ENCODE results near the gene RBM28.
"Not testable (repeated sequence)": the region's sequence is repeated elsewhere in the genome, so short reads cannot be mapped to it uniquely, and the experiment has no call there.

Gene RBM28

DNA sequence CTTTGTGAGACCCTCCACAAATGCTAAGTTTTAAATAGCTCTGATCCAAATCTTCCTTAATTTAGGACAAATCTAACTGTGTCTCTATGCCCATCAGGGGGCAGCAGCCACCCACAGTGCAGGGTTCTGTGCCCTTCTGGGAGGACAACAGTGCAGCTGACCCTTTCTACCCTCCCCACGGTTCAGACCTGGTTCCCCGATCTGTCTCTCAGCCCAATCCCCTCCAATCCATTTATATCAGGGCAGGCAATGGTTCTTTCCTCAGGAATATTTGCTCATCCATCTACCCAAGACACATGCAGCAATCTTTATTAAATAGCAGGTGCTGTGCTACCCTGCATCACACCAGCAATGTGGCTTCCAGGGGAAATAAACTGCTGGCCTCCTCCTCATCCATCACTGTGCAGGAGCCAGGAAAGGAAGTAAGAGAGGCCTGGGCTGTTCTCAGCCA lies 4.0 kb upstream of the RBM28 start:
- no peak for DNase-seq

DNA sequence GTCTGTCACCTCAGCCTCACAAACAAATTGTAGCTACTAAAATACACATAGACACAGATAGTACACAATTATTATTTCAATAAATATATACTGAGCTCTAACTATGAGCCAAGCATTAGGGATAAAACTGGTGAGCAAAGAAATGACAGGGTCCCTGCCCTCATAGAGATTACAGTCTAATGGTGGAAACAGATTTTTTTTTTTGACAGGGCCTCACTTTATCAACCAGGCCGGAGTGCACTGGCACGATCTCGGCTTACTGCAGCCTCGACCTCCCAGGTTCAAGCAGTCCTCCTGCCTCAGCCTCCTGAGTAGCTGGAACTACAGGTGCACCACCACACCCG lies 695 bp upstream of the RBM28 start:
- no peak for DNase-seq

DNA sequence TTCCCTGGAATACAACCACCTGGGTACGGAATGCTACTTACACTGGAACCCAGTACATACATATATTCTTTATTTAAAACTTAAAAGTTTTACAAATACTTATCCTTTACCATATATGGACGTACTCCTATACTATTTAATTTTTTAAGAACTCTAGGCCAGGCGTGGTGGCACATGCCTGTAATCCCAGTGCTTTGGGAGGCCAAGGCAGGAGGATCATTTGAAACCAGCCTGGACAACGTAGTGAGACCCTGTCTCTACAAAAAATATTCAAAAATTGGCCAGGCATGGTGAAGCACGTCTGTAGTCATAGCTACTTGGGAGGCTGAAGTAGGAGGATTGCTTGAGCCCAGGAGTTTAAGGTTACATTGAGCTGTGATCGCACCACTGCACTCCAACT lies 2.0 kb downstream of the RBM28 start:
- no peak for DNase-seq

DNA sequence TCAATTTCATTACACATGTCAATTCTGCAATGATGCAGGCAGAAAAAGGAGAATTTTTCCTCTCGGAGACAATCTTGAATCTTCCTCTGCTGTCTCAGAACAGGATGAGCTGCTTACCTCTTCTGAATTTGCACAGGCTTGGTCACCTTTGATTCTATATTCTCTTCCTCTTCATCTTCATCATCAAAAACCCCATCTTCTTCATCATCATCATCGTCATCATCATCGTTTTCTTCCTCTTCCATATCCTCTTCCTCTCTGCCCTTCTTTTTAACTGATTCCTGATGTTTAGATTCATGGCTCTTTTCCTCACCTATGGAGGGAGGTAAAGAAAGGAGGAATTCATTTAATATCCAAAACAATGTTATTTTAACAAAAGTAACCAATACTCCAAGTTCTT lies 8.0 kb downstream of the RBM28 start:
- DNase-seq, result no peak

DNA sequence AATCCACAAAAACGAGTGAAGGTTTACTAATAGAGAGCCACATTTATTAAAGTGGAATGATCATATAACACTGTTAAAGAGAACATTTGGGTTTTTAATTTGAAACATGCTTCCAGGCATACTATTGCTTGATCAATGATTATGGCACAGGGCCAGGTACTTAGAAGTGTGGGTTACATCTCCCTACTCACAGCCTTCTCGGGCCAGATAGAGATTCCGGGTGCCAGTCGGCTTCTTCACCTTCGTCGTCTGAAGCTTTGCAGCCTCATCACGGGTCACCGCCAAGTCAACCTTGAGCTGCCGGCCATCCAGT lies 19.4 kb downstream of the RBM28 start:
- no peak for DNase-seq

DNA sequence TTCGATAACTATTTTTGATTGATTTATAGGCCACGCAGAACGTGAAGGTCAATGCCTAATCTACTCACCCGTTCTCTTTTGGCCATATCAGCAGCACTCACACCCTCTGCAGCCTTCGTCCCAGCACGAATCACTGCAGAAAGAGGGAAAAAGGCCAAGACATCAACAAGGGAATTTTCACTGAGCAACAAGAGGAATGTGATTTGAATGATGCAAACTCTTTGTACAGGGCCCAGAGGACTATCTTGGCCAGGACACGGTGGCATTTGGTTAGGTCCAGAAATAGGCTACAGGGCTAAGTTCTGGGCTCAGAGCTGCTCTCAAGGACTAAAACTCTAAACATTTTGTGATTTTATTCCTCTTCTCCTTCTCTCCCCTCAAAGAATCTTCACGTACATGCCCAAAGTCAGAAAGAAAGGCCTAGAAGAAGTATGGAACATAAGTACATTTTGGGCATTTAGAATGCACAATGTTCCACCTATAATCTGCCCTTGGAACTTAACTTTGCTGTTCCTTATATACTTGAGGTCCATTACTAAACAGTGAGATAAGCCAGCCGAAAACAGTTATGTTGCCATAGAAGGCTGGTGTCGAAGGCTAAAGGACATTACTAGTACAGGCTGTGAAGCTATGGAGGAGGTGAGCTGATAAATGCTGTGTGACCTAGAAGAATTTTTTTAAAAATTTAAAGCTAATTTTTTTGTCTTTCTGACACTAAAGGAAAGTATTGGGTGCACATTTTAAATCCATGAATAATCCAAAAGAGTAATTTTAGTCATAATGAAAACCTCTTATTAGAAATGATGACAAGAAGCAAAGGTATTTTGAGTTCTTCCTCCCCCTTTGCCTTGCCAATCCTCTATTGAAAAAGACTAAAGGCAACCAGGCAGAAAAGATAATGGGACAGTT lies 20.0 kb downstream of the RBM28 start:
- no peak for DNase-seq

DNA sequence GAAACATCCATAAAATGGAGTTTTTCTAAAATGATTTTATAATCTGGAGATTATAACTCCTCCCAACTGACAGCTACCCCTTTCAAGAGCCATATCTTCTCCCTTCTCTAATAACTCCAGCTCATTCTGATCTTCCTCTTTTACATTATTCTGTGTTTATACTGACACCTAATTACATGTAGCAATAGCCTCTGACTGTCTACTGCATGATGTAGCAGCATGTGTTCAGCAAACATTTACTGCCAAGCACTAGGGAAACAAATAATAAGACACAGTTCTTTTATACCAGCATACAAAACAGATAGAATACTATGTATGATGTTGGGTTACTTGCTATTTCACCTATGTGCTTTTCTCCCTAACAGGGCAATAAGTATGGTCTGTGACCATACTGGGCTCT lies 20.7 kb downstream of the RBM28 start:
- DNase-seq, result no peak

DNA sequence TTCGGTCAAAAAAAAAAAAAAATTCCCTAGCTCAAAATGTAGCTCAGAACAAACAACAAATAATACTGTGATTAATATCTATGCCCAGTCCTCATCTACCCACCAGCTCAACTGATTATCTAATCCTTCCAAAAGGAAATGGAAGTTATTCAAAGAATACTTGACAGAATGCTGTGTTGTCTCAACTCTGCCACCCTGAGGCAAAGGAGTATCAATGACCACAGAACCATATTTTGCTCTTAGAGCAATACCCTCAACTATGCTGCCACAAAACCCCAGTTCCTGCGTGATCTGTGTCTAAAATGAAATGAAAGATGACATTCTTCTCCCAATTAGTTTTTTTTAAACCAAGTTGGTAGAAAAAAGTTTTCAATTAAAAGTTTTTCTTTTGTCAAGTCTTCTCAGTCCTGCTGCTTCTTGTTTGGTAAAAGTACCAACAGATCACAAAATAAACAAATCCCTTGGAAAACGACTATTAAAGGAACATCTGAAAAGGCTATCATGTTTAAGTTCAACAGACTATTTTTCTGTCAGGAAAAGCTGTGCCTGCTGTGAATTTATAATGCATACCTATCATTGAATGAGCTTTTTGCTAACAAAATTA lies 21.6 kb downstream of the RBM28 start:
- no peak for DNase-seq

DNA sequence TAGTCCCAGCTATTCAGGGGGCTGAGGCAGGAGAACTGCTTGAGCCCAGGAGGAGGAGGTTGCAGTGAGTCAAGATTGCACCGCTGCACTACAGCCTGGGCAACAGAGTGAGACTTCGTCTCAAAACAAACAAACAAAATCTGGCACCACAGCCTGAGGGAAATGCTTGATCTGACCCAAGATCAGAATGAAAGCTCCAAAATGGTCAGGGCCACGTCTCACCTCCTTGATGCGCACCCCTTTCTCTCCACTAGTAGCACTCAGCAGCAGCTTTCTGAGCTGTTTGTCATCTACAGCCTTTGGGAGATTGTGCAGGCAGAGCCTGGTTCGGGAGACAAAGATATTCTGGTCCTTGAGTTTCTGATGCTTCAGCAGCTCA lies 22.7 kb downstream of the RBM28 start:
- DNase-seq, result no peak

DNA sequence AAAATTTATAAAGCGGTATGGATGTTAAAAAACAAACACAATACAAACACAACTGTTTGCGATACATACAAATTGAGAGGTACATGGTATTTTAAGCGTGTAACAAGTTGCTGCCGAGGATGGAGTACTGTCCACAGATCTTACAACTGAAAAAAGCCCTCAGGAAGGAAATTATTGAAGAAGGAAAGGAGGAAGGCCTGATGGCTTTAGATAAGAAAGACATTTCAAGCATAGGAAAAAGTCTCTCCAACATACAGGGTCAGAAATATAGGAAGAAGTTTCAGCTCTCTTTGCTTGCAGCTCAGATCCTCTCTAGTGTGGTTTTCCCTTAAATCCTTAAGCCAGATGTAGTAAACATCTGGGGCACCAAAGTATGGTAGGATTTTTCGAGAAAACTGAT lies 25.0 kb downstream of the RBM28 start:
- DNase-seq, result no peak

DNA sequence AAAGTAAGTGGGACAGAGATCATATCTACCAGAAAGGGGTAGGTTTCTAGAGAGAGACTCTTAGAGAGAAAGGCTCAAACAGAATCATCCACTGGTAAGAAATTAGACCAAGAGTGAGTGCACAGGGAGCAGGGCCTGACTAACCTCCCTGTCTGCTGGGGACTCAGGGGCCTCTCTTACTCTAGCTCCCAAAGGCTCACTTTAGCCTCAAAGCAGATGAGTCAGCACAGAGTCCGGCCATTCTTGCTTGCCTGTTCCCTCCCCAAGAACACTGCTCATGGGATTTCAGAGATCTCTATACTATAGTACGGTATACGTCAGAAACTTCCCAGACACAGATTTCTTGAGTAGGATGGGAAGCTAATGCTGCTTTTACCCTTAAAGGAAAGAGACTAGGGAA lies 32.7 kb downstream of the RBM28 start:
- no peak for DNase-seq

DNA sequence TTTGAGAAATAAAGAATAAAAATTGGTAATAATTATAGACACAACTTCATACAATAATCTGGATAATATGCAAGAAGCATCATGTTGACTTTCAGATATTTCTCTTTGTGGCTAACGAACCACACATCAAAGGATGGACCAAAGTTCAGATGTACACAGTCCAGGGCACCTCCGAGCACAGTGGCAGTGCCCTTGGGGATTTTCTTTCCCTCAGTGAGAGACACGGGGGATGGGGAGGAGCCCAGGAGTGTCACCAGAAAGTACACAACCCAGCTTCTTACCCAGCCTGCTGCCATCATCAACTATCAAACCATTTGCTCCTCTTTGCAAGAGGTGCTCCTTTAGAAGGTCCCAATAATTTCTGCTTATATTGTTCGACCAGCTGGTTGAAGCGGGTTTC lies 33.2 kb downstream of the RBM28 start:
- no peak for DNase-seq

DNA sequence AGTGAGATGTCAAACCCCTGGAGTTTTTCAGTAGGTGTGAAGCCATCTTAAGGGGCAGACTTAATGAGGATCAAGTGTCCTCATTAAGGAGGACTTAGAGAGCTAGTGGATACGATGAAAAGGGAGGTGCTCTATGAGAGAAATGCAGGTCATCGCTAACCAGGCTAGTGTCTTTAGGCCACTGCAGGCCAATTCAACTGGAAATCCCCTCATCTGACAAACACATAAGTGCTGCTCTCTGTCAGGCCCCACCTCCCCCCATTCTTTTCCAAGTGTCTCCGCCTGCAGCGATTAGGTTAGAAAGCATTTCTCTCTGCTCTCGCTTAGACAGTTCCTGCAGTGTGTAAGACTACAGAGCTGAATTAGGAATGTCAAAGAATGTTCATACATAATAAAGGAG lies 33.7 kb downstream of the RBM28 start:
- DNase-seq, result no peak

DNA sequence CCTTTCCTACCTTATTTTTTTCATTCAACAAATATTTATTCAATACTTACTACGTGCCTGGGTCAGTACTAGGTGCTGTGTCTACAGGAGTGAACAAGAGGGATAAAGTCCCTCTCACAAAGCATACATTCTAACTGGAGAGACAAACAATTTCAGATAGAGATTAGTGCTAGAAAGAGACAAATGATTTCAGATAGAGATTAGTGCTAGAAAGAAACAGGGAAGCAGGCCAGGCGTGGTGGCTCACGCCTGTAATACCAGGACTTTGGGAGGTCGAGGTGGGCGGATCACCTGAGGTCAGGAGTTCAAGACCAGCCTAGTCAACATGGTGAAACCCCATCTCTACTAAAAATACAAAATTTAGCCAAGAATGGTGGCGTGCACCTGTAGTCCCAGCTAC lies 34.6 kb downstream of the RBM28 start:
- DNase-seq, result no peak

DNA sequence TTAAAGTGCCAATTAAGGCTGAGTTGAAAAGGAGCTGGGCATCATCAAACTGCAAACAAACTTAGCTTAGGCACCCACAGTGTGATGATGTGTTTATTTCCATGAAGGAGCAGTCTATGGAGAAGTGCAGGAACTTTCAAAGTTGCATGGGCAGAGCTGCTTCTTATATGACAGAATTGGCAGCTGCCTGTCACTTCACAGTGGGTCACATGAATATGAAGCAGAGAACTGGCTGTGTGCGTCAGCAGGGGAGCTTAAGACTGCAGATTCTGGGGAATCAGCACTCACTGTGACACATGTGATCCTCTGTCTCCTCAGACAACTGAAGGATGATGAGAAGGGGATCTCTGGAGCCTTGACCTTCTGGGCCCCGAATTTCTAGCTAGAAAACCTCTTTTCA lies 36.6 kb downstream of the RBM28 start:
- no peak for DNase-seq

DNA sequence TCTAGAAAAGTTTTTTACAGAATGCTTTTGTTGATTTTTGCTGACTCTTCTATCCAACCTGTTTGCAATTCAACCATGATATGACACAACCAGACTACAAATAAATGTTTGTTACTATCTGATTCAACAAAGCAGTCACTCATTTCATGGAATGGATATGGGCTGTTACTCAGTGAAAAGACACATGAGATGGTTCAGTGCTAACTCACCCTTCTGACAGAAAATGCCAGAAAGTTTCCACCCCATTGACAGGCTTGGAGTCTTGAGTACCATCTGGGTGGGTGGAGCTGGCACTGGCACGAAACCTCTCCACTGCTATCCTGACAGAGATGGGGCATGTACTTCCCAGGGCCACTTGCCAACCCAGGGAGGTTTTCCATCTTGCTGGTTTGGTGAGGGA lies 39.5 kb downstream of the RBM28 start:
- DNase-seq, result no peak

DNA sequence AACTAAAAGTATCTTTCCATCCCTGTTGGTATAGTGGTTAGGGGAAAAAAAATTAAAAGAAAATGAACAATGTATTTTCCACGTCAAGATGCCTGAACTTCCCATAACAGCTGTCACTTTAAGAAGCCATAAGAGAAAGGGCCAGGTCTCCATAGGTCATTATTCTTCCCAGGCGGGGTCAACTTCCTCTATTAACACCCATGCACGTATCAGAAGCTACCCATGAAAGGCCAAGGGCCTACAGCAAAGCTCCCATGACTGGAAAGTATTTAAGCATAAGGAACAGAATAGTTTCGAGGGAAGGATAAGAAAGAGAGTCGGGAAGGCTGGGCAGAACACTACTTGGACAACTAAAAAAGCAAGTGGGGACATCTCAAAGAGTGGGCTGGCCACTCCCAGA lies 40.1 kb downstream of the RBM28 start:
- DNase-seq, result no peak

DNA sequence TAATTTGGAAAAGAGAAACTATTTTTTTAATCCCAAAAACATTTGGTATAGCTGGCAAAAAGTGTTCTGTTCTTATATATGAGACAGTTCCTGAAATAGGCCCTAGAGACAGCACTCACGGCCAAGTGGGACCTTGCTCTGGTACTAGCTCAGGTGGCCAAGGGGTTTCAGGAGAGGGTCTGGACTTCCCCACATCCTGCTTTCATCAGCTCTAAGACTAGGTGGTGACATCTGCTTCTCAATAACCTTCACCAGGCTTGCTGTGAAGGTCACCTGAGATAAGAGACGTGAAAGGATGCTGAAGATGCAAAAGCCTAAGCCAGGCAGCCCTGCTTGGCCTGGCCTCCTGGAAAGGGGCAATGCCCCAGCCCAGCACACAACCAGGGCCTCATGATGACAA lies 40.6 kb downstream of the RBM28 start:
- DNase-seq, result no peak

DNA sequence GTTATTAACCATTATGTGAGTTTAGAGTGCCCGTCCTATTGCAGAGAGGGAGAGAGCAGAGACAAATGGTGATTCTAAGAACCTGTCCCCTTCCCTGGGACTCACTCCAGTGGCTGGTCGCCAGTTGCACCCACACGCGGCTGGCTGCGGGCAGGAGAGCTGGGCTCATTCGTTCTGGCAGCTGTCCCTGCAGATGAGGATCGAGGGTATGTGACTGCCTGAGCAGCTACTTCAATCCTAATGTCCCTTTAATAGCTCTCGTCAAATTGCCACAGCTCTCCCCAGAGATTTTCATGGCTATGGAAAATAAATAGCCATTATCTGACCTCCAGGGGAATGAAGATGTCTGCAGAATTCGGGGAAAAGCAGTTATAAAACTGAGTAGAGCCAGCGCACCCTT lies 41.6 kb downstream of the RBM28 start:
- no peak for DNase-seq

DNA sequence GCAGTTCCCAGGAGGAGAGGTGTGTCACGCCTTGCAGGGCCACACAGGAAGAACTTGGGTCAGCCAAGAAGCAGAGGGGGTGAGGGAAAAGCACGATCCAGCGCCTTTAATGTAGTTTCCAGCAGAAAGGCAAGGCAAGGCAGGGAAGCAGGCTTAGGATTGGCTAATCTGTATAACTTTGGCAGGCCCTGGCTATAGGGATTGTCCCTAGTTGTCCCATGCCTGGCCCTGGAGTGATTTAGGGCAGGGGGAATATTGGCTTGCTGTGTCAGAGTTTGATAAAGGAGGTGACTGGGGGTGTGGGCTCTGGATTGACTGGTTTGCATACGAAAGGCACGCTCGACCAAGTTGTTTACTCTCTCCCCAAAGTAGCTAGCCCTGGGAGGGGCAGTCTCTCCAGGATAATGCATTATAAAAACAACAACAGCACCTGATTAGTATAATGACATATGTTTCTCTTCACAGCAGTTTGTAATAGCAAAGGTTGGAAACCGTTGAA lies 44.5 kb downstream of the RBM28 start:
- no peak for DNase-seq

DNA sequence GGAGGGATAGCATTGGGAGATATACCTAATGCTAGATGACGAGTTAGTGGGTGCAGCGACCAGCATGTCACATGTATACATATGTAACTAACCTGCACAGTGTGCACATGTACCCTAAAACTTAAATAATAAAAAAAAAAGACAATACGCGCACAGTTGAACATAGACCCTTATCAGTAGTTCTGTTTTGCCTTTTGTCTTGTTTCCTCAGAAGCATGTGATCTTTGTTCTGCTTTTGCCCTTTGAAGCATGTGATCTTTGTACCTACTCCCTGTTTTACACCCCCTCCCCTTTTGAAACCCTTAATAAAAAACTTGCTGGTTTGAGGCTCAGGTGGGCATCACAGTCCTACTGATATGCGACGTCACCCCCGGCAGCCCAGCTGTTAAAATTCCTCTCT lies 45.7 kb downstream of the RBM28 start:
- not testable (repeated sequence) for DNase-seq

DNA sequence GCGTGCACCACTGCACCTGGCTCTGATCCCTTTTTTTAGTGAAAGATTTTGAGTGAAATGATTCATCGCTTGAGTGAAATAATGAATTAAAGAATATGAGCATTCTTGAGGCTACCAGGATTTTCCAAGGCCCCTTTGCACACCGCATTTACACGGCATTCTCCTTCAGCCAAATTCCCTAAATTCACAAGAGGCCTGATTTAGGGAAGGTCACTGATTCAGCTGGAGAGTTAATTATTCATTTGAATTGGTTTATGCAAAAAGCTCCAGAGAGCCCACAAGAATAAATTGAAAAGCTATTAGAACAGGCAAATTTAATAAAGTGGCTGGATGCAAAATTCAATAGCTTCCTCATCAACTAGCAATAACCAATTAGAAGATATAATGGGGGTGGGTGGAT lies 56.2 kb downstream of the RBM28 start:
- DNase-seq, result no peak

DNA sequence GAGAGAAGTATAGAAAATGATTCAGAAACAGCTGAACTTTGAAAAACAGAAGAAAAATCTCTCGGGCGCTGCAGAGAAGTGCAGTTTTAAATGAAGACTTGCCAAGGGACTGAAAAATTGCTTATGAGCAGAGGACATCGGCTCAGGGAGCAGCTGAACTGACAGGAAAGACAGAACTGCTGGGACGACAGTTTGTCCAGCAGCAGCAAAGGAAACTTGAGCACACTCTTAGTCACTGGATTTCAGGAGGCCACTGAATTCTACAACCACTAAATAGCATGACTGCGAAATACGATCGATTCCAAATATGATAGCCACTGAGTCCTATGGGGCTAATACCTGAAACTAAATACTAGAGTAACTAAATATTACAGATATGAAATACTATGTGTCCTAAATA lies 59.6 kb downstream of the RBM28 start:
- DNase-seq, result no peak

DNA sequence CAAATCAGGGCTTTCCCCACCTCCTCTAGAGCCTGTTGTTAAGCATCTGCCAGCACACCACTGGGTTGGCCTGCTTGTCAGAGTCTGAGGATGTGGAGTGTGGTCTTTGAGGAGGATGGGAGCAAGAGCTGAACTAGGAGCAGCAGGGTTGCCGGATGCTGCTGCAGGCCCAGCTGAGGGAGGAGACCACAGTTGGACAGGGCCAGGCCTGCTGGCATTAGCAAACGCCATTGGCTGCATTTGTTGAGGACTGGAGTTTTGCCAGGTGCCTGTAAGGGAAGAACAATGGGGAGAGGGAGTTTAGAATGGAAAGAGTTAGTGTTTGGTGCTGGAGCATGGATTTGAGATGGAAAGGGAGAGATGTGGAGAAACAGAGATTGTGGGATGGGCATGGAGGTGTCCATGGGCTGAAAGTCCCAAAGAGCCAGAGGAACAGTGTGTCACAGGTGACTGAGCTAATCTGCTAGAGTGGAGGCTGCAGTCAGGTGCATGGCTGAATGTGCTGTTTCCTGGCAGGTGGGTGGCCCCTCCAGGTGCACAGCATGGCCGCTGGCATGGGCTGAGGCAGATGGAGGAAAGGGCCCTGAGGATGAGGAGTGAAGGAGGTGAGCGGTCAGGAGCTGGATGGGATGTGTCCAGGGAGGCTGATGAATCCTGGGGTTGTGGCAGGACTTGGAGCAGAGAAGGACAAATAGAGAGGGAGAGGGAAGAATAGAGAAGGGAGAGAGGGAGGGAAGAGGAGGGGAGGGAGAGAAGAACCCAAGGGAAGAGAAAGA lies 61.9 kb downstream of the RBM28 start:
- DNase-seq, result no peak
